ENCODE measurements around the gene TGM2.

Gene TGM2

DNA sequence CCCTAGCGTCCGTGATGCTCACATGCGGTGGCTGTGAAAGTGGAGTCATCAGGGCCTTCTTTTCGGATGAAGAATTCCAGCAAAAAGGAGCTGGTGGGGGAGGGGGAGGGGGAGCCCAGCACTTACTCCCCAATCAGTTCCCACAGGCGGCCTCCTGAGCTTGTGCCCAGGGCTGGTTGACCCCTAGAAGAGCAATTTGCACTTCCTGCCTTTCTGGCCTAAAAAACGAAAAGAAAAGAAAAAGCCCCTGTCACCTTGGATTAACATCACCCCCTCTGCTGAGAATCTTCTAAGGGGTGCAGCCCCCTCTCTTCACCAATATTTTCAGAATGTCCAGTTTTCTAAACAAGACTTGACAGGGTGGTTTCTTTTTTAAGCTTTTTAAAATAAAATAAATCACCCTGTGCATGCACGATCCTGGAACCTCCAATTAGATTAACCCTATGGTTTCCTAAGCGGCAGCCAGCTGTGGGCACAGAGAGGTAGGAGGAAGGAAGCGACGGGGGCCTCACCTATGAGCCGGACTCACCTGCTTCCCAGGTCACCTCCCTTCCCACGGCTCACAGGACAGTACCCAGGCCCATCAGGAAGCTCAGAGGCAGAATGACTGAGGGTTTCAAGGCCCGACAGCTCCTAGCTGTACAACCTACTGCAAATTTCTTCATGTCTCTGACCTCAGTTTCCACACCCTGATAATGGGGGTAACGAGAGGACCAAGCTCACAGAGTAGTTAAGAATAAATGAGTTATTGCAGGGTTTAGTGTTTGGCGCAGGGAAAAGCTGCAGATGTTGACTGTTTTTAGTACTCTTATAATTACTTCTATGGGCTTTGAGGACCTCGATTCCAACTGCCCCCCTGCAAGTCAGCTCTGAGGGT, 10.5 kb upstream of the TGM2 start:
- no peak for DNase-seq

DNA sequence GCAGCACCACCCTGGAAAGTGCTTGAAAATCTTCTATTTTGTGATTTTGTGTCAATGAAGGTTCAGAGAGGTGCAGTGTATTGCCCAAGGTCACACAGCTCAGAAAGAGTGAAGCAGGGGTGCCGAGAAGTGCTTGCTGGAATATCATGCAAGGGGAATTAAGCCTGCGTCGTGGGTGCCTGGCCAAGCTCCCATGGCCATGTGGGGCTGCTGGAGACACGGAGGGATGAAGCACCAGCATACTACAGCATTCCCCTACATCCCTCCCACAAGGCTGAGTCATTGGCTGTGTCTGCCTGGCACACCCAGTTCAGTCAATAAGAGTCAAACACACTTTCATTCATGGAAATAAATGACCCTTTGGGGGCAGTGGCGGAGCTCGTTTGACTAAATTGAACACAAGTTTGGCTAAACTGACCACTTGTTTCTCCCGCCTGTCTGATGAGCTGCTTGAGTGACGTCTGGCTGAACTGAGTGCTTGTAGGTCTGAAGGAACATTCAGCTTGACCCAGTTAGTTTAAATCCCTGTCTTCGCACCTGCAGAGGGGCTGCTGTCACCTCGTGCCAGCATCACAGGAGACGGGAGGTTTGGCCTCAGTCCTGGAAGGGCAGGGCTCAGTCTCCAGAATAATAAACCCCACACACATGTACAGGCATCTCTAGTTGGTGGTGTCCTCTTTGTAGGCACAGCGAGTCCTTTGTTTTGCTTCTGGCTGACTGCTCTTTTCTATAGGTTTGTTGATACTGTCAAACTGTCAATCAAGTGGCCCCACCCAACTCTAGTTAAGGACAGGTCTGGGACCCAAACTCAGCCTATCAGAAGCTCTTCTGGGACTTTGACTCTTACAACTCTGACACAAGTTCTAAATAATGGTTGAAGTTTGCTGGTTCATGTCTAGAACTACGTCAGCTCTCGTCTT, 8.4 kb upstream of the TGM2 start:
- DNase-seq, result peak; percentile 79

DNA sequence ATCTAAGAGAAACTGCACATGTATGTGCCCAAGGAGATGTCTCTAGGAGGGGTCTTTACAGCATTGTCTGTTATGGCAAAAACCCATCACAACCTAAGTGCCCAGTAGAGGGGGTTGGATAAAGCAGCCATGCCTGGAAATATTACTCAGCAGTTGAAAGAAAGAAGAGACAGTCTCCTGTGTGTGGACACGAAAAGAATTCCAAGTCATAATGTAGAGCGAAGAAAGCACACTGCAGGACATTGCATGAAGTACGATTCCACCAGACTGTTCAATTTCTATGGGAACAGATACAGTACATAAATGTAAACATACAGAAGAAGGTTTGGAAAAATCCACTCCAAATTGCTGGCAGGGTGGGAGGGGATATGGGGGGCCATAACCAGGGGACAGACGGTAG, 7.3 kb upstream of the TGM2 start:
- DNase-seq, result peak; percentile 55

DNA sequence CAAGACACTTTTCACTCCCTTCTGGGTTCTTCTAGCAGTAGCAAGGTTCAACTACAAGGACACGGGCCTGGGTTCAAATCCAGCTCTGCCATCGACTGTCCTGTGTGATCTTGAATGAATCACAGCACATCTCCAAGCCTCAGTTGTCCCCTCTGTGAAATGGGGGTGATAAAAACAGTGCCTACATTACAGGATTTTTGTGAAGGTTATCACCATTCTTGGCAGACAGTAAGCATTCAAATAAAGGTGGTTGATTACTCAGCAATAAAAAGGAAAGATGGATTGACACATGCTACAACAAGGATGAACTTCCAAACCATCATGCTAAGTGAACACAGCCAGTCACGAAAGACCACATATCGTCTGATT, 6.6 kb upstream of the TGM2 start:
- DNase-seq, result no peak

DNA sequence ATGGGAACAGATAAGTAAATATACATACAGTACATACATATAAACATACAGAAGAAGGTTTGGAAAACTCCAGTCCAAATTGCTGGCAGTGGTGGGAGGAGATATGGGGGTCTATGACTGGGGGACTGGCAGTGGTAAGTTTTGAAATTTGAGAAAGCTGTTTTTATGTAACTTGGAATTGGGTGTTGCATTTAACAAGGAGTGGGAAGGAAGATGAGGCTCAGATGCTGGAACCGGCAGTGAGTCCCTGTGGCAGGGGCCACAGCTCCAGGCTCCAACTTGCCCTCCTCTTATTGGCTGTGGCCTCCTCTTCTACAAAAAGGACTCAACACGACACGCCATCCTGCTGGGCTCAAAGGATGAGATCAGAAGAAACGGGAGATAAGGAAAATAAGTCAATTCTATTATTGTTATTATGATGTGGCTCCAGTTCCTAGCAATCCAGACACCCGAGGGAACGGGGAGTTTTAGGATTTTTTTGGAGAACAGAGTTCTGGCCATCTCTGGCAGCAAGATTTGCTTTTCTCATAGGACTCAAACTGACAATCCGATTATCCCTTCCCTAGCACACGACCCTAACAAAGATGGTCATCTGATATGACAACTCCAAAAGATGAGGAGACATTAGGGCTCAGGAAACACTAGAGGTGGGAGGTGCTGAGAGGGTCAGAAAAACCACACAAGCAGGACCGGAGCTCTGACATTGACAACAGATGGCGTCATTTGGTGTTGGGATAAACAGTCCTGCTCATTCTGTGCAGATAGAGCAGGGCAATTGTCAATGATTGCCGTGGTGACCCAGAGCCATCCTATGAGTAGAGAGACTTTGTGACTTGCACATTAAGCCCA, 6.0 kb upstream of the TGM2 start:
- peak; percentile 23 for DNase-seq

DNA sequence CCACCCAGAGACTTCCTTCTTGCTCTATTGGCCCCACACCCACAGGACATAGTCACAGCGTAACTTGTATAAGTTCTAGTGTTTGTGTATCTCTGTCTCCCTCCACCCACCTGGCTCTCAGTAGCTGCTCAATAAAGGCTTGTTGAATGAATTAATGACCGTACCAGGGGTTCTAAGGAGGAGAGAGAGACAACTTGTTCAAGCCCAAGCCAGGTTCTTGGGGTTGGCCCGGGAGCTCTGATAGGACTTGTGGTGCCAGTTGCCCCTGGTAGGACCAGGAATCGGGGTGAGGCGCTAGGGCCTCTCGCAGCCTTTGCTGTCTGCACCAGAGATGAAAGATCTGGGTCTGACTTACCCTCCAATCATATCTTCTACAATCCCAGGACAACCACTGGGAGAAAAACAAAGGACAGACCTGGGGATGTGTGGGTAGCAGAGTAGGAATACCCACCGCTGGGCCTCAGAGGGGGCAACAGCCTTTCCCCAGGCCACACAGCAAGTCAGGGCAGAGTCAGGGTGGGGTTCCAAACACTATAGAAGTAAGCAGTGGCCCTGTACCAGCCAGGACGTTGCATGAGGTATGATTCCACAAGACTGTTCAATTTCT, 5.3 kb upstream of the TGM2 start:
- DNase-seq, result no peak

DNA sequence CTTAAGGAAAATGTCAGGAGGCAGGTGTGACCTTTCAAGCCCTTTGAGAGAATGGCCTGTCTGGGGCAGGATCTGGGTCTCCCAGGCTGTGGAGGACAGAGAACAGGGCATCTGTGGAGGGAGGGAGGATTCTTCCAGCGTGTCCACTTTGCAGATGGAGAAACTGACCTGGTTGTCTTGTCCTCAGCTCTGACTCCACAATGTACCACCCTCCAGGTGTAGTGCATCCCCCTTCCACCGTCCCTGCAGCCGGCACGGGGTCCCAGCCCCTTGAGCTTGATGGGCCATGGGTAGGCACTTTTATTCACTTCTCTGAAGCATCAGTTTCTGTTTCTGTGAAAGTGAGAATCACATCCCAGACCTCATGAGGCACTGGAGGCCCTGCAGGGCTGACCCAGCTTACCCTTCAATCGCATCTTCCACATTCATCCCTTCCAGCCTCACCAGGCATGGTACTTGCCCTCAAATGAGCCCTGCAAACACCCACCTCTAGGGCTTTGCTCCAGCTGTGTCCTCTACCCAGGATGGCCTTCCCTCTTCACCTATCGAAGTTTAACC, 4.6 kb upstream of the TGM2 start:
- DNase-seq, result no peak

DNA sequence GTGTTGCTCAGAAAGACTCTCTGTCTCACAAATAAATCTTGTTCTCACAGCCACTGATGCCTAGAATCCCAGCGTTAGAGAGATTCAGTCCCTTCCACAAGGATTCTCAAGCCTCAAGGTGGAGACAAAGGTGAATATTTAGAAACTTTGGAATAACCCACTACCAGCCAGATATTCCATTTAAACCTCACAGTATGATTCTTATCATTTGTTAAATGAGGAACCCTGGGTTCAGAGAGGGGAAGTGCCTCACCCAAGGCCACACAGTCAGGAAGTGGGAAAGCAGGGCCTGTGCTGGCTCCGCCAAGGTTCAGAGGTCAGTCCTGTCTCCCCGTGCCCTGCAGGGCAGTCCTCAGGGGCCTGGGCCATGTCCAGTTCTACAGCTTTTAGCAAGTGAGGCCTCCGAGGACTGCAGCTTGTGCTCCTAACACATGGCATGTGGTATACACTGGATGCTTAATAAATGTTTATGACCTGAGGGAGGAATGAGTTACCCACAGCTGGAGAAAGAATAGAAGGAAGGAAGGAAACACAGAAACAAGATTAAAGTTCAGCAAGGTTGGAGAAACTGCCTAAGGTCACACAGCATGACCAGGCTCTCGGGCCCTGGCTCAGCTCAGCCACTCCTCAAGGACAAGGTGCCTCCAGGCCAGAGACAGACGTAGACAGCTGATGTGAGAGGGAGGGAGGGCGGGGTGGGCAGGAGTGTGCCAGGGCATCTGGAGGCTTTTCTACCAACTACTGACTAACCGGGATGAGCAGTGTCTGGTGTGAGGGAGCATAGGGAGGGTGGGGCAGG, 3.9 kb upstream of the TGM2 start:
- DNase-seq, result no peak

DNA sequence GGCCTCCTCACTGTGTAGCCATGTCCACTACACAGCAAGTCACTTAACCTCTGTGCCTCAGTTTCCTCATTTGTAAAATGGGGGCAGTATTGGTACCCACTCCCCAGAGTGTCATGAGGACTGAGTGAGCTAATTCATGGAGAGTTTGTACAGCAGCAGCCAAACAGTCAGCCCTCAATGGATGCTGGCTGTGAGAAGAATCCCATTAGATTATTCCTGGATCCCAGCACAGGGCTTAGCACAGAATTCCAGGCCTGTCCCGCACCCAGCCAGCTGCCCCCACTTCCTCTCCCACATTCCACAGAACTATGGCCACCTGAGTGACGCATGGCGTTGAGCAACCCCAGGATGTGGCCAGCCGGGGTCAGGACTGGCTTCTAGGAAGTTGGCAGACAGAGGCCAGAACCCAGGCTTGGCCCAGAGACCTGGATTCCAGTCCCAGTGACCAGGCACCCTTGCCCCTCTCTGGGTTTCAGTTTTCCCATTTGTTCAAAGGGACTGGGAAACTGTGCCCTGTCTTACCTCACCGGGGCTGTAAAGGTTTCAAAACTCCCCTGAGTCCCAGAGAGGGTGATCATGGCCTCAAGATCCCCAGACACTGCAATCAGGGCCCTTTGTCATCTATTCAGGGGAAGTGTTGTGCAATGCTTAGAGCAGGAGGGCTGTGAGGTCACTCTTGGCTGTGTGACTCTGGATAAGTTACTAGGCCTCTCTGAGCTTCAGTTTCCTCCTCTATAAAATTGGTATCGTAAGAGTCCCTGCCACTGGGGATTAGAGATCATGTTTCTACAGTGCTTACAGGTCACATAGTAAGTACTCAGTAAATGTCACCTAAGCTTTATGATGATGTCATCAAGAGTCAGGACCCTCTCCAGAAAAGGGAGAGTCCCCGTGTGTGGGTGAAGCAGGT, 3.0 kb upstream of the TGM2 start:
- peak; percentile 87 for DNase-seq

DNA sequence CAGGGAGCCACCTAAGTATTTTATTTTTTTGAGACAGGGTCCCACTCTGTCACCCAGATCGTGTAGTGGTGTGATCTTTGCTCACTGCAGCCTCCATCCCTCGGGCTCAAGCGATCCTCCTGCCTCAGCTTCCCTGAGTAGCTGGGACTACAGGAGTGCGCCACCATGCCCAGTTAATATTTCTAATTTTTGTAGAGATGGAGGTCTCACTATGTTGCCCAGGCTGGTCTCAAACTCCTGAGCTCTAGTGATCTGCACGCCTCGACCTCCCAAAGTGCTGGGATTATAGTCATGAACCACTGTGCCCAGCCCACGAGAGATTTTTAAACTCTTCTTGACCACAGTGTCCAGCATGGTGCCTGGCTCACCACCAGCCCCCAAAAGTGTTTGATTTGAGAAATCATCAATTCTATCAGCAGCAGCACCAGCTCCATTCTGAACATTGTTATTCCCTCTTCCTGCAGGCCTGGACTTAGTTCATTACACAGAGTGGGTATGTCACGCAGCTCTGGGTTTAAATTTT, 2.3 kb upstream of the TGM2 start:
- DNase-seq, result no peak

DNA sequence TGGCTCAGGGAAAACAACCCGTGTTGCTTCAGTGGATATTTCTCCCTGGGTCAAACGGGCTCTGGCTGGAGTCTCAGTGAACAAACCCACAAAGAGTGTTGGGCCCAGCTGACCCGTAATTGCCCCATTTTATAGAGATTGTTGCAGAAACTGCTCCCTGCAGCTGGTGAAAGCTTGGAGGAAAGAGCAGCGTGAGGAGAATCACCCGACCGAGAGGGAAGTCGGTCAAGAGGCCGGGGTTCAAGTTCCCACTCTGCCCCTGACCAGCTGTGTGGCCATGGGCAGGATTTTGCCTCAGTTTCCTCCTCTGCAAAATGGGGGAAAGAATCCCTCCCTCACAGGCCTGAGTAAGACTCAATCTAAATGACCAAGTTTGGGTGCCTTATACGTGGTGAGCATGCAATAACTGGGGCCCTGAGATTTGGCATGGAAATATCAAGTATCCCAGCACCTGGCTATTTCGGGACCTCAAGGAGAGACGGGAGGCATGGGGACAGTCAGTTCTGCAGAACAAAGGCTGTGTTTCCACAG, 1.7 kb upstream of the TGM2 start:
- no peak for DNase-seq

DNA sequence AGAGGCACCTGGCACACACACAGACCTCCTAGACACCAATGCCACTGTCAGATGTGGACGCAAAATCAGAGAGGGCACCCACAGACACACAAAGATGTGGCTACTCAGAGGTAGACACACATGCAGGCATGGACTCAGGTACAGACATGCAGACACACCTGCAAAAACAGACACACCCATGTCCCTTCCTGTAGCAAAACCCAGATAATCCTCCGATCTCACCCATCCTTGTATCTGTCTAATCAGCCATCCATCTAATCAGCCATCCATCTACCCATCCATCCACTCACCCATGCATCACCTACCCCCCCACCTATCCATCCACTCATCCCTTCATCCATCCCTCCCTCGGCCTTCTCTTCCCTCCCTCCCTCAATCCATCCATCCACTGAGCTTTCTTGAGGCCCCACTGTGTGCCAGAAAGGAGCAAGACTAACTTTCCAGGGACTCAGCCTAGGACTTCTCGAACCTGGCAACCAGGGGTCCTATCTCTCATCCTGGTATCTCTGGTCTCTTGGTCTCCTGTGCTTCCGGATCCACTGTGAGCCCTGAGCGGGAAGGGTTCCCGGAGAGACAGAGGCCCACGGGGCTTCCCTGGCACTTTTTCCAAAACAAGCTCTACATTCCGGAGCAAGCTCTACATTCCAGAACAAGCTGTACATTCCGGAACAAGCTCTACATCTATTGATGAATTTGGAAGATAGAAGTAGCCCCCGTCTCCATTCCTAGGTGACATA, 1.1 kb upstream of the TGM2 start:
- peak; percentile 55 for DNase-seq

DNA sequence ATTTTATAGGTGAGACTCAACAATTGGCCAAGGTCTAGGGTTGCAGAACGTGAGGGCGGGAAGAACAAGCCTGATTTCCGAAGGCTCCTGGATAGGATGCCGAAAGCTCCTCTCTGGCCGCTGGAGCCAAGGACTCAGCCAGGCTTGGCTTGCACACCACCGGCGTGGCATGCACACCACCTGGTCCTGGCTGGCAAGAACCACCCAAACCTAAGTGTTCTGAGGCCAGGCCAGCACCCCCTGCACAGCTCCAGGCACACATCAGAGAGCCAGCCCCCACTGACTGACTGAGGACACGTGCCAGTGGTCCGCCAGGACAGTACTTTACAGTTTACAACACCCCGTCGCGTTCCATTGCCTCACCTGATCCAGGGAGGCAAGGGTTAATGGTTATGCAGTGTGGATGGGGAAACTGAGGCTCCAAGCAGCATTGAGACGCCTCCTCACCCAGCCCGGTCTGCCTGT, 414 bp downstream of the TGM2 start:
- DNase-seq, result no peak

DNA sequence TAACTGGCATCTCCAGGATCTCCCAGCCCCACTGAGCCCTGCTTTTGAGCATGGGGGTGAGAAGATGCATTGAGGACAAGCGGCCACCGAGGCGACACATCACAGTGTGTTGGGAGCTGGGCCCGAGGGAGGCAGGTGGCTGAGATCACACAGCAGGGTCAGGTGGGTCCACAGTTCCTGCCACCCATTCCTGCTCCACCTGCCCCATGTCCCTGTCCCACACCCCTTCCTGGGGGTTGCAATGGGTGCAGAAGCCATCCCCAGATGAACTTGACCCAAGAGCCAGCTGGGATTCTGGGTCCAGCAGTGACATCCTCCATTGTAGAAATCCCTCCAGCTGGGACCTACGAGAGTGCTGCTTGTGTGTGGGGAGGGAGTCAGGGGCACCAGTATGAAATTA, 1.0 kb downstream of the TGM2 start:
- no peak for DNase-seq

DNA sequence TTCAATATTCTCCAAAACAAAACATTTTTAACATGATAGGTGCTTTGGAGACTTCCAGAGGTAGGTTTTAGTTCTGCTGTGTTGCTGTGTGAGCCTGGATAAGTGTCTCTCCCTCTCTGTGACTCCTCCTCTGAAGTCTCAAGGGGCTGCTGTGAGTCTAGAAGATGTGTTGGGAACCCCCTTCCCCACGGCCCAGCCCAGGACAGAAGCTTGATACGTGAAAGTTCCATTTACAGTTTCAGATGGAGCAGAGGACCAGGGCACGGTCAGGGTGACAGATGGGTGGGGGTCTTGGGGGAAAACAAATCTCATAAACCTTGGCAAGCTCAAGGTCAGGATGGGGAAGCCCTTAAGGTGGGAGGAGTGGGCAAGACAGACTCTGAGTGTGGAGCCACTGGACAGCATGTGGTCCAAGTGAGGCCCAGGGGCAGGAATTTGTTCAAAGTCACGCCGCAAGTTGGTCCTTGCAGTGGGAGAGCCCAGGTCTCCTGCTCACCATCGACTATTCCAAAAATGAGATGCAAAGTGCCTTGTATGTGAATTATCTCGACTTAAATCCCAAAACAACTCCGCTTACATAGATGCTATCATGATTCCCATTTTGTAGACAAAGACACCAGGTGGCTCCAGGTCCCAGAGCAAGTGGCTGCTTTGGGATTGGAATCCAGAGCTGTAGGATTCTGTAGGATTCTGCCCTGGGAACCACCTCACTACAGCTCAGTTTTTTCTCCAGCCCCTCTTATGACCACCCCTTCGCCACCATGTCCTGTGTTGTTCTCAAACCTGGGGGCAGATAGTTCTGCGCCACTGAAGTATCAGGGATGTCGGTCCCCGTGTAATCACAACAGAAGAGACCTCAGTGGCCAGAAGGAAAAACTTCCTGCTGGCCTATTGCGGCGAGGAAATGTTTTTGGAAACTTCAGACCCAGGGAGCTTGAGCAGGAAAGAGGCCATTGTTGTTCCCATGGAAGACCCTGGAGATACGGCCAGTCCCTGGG, 1.9 kb downstream of the TGM2 start:
- no peak for DNase-seq

DNA sequence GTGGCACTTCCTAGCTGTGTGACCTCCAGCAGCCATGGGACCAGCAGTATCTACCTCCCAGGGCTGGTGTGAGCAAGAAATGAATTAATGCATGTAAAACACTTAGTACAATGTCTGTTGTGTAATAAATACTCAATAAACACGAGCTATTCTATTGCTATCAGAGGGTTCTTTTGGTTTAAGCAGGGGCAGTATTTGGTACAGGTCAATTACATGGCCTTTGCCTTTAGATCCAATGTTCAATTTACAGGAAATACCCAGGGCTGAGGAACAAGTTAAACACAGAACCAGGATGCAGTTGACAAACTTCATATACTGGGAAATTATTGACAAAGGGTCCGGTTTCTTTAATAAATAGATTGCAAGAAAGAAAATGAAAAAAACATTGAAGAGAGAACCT, 2.9 kb downstream of the TGM2 start:
- no peak for DNase-seq

DNA sequence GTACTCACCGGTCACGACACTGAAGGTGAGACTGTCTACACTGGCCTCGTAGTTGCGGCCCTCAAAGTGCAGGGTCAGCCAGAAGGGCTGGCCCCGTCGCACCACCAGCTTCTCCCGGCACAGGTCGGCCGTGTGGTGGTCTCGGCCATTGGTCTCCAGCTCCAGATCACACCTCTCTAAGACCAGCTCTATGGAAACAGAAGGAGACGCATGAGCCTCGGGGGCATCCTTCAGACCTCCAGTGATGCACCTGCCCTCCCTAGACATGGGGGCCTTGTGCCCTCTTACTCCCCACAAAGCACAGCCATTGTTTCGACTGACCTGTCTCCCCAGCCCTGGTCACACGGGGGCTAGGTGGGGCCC, 3.7 kb downstream of the TGM2 start:
- no peak for DNase-seq

Measured in fibroblast of skin of right quadriceps (primary cell).